Measurements from ENCODE around the gene FAM163B.

Gene FAM163B

GRCh38 chr9:133615606-133616188, 6.5 kb upstream of the FAM163B start:
- no peak for DNase-seq (ENCODE audit: low spot score)

DNA sequence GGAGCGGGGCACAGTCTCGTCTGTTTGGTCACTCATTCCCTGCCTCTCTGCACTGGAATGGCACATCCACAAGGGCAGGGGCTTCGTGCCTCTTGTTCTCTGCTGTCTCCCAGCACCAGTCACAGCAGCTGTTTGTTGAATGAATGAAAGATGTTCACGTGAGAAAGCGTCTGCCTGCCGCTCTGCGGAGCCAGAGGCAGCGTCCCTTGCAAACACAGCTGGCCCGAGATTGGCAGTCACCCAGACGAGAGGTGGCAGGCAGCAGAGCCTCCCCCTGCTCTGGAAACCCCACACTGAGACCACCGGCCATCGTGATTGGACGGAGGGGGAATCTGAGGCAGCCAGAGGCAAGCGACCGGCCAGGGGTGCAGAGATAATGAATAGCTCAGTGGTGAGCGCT, 6.0 kb upstream of the FAM163B start:
- DNase-seq (ENCODE audit: low spot score) = no peak

- DNase-seq (ENCODE audit: low spot score) = no peak
Observed at GRCh38 chr9:133614678-133615077, 5.5 kb upstream of the FAM163B start.

GRCh38 chr9:133614056-133614455, 4.9 kb upstream of the FAM163B start:
- no peak for DNase-seq (ENCODE audit: low spot score)

DNA sequence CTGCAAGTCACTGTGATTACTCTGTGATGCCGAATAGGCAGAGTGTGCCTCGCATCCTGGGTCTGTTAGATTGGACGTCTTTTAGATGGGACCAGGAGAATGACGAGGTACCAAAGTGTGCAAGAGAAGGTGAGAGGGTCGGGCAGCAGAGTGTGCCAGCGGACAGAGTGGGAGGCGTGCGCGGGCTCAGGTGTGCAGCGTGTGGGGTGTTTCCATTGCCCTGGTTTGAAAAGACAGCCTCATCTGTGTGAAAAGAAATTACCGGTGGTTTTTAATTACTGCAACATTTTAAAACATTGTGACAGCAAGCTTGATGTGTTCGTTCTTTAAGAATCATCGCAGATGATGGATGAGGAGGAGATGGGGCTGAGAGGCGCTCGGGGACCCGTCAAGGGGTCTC, 4.2 kb upstream of the FAM163B start:
- no peak for DNase-seq (ENCODE audit: low spot score)

- DNase-seq (ENCODE audit: low spot score) = no peak
Observed at GRCh38 chr9:133612816-133613215, 3.6 kb upstream of the FAM163B start.

DNA sequence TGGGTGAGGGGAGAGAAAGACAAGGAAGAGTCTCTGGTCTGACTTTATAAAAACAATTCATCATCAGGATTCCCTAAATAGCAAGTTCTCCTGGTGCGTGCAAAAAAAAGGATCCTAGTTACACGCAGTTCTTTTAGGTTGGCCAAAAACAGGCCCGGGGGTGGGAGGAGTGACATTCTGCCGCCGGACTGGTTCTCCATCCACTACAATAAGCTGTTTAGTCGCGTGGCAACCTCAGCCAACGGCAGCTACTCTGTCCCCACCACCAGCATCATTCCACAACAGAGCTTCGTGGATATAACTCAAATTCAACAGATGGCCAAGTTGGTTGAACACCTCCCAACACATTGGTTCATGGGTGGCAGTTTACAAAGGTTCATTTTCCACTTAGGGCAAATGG, 2.9 kb upstream of the FAM163B start:
- DNase-seq (ENCODE audit: low spot score) = no peak

DNA sequence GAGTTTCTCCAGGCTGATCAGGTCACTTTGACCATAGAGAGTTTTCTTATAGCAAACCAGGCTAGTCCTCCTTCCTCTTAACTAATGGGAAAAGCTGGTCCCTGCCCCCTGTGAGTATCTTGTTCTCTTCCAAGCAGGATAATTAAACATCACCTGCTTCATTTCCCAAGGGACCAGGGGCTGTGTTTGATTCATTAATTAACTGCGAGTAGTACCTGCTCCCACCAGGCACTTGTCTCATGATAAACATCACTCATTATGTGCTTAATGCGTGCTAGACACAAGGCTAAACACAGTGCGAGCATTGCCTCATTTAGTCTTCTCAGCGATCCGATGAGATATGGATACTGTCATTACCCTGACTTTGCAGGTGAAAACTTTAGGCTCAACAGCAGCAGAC, 1.7 kb upstream of the FAM163B start:
- no peak for DNase-seq (ENCODE audit: low spot score)

DNA sequence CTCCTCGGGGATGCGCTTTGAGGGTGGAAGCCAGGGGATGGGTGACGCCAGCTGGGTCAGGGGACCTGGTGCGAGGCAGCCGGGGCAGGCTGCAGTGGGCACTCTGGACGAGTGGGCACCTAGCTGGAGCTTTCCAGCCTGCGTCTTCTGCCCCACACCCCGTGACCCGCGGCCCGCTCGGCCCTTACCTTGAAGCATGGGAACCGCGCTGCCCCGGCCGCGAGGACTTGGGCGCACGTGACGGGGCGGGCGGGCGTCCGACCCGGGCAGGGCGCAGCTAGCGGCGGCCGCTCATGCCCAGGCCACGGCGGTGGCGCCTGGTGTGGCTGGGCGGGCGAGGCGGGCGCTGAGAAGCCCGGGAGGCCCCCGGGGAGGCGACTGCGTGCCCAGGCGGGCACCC, 300 bp downstream of the FAM163B start:
- DNase-seq (ENCODE audit: low spot score) = no peak

DNA sequence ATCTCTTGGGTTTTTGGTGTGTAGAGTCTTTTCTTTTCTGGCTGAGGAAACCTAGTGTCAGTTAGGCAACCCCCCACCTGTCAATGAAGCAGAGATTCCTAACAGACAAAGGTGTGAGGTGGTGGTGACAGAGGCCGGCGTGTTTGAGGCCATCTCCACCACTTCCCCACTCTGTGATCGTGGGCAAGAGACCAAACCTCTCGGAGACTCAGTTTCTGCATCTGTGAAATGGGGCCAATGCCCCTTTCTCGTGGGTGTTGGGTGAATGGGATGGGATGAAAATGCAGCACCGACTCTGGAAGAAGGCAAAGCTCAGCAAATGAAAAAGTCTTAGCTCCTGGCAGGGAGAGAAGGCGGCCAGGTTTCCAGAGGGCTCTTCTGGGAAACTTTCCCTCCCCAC, 807 bp downstream of the FAM163B start:
- no peak for DNase-seq (ENCODE audit: low spot score)

GRCh38 chr9:133607976-133608375, 1.2 kb downstream of the FAM163B start:
- no peak for DNase-seq (ENCODE audit: low spot score)

DNA sequence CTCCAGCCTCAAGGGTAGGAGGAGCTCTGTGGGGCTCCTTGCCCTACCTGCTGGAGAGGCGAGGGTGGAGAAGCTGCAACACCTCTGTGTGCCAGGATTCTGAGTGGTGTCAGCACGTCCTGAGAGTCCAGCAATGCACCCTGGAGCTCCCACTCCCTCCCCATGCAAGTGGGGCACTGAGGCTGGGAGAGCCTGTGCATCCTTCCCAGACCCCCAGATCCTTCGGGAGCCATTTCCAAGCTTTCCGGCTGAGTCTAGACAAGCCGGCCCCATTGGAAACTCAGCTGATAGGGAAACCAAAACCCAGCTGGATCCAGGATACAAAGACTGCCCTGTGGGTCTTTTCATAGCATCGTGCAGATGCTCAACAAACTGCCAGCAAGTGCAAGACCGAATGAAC, 1.8 kb downstream of the FAM163B start:
- no peak for DNase-seq (ENCODE audit: low spot score)

DNA sequence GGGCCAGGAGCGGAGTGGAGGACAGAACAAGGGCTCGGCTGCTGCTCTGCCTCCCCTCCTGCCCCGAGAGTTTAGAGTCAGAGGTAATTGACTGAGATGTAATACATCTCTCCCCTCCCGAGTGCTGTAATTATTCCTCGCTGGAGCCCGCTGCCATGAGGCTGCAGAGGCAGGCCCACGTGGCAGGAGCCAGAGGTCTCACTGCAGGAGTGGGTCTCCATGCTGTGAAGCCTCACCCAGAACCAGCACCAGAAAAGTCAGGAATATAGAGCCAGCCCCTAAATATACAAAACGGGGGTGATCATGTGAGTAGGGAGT, 2.5 kb downstream of the FAM163B start:
- DNase-seq (ENCODE audit: low spot score) = no peak

DNA sequence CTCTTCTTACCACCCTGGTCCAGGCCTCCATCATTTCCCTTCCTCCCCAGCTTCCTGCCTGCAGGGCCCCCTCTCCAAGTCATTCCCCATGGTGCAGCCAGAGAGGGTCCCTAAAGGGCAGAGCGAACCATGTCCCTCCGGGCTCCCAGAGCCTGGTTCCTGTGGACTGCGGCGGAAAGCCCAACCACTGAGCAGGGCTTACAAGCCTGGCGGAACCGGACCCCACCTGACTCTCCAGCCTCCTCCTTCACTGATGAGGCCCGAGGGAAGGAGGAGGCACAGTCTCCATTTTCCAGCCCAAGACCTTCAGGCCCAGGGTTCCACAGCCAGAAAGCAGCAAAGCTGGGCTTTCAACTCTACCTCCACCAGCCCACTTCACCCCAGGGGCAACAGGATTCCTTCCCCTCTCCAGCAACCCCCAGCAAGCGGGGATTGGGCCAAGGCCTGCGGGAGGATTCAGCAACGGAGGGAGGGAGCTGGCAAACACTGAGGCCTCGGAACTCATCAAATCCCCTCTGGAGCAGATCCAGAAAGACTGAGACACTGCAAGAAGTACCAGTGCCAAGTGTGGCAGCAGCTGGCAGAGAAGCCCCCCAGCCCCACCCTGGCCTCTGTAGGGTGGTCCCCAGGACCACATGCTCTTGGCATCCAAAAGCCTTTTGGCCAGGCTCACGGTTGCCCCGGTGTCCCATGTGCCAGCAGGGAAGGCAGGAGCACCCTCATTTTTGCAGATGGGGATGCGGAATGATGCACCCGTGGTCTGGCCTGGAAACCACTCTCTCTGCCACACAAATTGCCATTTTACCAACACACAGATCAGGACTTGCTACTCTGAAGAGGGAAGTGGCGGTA, 3.1 kb downstream of the FAM163B start:
- no peak for DNase-seq (ENCODE audit: low spot score)

DNA sequence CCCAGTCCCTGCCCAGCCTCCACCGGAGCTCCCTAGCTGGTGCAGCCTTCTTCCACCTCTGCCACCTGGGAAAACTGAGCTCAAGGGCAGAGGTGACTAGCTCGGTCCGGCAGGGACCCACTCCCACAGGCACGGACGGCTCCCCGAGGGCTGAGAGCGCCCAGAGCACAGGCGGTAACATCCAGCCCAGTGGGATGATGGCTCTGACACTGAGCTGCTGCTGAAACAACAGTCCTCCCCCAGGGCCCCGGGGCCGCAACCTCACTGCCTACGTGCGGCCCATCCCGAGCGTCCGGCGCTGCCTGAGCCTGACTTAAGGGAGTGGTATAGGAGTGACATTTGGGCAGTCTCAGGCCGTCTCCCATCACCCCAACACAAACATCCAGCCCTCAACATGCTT, 3.7 kb downstream of the FAM163B start:
- DNase-seq (ENCODE audit: low spot score) = no peak

DNA sequence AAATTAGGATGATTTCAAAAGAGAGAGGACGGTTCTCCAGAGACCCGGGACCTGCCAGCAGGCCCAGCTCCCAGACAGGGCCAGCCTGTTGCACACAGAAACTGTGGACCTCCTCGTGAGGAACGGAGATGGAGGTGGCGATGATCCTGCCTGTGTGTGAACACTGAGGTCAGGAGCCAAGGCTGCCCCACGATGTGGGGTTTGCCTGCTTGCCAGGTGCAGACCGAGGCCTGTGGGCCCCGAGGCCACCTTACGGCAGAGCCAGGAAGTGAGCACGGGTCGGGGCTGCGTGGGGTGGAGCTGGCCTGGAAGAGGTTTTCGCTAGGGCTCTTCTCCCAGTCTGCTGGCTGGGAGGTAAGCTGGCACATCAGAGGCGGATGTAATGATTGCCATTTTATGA, 4.3 kb downstream of the FAM163B start:
- no peak for DNase-seq (ENCODE audit: low spot score)

GRCh38 chr9:133604214-133604613, 5.0 kb downstream of the FAM163B start:
- DNase-seq (ENCODE audit: low spot score) = no peak

DNA sequence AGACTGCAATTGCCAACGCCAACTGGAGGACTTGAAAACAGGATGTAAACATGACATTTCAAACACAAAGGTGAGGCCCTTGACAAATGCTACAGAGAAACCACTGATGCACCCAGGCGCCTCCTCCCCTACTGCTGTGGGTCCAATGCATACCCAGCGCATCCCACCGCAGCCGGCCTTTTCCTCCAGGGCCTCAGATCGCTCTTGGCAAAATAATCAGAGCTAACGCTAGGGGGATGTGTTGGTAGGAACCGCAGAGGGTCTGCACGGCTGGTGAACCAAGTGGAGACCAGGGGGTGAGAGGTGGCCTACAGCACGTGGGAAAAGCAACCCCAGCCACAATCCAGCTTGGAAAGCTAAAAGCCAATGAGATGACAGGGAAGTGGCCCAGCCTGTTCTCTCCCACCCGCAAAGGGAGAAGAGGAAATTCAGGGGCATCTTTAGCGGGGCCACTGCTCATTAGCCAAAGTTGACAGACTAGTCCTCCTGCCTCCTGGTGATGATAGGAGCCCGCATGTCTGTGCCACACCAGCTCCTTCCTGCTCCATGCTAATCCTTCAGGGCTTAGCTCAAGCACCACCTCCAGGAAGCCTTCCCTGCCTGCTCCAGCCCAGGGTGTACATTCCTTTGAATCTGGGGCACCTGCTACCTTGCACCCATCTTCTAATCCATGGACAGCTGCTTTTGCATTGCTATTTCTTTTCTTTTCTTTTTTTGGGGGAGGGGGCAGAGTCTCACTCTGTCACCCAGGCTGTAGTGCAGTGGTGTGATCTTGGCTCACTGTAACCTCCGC, 5.9 kb downstream of the FAM163B start:
- no peak for DNase-seq (ENCODE audit: low spot score)

GRCh38 chr9:133602277-133602676, 6.9 kb downstream of the FAM163B start:
- no peak for DNase-seq (ENCODE audit: low spot score)

DNA sequence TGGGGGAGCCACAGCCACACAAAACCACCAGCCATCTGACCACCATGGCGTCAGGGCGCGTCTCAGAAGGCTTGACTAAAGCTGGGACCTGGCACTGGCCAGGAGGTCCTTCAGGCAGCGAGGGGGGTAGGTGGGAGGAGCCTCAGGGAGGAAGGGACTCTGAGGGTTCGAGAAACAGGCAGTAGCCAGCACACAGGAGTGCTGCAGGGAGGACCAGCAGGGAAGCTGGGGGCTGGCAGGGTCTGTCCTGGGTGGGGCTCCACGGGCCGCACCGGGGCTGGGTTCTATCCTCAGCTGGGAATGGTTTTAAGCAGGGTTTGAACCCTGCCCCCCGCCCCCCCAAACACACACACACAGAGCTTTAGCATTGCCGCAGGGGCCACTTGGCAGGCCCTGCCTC, 7.4 kb downstream of the FAM163B start:
- DNase-seq (ENCODE audit: low spot score) = no peak

- no peak for DNase-seq (ENCODE audit: low spot score)
Observed at GRCh38 chr9:133600739-133601138, 8.4 kb downstream of the FAM163B start.

- no peak for DNase-seq (ENCODE audit: low spot score)
Observed at GRCh38 chr9:133599470-133600173, 9.6 kb downstream of the FAM163B start.

DNA sequence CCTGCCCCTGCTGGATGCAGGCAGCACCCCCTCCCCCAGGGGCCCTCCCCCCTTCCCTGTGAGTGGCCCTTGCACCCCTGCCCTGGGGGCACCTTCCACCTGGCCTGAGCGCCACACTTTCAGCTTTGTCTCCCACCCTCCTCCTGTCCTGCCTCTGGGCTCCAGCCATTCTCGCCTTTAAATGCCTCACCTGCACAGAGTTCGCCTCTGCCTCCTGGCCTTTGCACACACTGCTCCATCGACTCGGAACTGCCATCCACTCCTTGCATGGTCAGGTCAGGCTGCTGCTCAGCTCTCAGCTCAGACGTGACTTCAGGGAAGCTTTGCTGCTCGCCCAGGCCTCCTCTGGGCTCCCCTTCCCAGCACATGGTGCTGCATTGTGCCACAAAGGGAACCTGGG, 10.2 kb downstream of the FAM163B start:
- DNase-seq (ENCODE audit: low spot score) = no peak
